ENCODE results near the gene TXNL4B. TPM values are rescaled to one million over a fixed set of nuclear protein-coding genes. Genes with fewer than 3 reads are reported as not detected.

The TXNL4B gene
- total RNA-seq, 1 donor from 2014 or later: 7.1 TPM

DNA sequence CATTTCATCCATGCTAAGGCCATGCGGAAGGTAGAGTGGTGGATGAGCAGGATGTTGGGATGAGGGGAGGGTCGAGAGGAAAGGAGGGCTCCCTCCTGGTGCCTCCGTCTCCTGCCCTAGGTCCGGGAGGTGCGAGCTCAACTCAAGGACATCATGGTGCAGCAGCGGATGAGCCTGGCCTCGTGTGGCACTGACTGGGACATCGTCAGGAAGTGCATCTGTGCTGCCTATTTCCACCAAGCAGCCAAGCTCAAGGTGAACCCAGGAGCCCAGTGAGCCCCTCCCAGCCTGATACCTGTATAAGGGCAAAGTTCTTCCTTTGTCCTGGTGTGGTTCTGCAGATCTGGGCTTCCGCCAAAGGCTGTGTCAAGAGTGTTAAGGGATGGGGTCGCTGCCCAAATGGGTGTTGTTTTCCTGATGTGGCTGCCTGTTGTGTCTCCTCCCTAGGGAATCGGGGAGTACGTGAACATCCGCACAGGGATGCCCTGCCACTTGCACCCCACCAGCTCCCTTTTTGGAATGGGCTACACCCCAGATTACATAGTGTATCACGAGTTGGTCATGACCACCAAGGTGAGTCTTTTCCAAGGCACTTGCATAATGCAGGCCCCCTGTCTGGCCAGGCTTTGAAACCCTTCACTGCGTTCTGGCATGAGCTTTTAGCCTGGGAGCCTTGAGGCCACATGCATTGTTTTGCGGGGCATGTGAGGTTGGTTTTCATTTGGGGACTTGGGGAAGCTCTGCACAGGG lies 15.1 kb upstream of the TXNL4B start:
- Mint-ChIP-seq H3K27me3 (ENCODE audit: low read depth) (no peaks in the 10 kb centered on the region), H3K9me3 (ENCODE audit: low read depth) (no peaks in the 10 kb centered on the region), H3K4me3 (ENCODE audit: unreplicated experiment) (no peak overlapping the region), H3K4me1 (ENCODE audit: low read depth) (no peaks in the 10 kb centered on the region), H3K27ac (ENCODE audit: unreplicated experiment) (no peak overlapping the region), H3K36me3 (ENCODE audit: low read depth) (peaks cover 68% of the 10 kb centered on the region)
- TF ChIP-seq, protein P1, sequence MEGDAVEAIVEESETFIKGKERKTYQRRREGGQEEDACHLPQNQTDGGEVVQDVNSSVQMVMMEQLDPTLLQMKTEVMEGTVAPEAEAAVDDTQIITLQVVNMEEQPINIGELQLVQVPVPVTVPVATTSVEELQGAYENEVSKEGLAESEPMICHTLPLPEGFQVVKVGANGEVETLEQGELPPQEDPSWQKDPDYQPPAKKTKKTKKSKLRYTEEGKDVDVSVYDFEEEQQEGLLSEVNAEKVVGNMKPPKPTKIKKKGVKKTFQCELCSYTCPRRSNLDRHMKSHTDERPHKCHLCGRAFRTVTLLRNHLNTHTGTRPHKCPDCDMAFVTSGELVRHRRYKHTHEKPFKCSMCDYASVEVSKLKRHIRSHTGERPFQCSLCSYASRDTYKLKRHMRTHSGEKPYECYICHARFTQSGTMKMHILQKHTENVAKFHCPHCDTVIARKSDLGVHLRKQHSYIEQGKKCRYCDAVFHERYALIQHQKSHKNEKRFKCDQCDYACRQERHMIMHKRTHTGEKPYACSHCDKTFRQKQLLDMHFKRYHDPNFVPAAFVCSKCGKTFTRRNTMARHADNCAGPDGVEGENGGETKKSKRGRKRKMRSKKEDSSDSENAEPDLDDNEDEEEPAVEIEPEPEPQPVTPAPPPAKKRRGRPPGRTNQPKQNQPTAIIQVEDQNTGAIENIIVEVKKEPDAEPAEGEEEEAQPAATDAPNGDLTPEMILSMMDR (IDR thresholded peaks at IDR 0.05): no peak
- no peak for DNase-seq (ENCODE audit: low spot score)

DNA sequence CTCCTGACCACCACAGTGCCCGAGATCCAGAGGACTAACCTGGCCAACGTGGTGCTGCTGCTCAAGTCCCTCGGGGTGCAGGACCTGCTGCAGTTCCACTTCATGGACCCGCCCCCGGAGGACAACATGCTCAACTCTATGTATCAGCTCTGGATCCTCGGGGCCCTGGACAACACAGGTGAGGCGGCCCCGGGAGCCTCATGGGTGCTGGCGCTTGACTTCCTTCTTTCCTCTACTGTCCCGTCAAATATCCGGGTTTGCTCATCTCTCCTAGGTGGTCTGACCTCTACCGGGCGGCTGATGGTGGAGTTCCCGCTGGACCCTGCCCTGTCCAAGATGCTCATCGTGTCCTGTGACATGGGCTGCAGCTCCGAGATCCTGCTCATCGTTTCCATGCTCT lies 14.0 kb upstream of the TXNL4B start:
- no peak for DNase-seq (ENCODE audit: low spot score)
- TF ChIP-seq, protein P1 (IDR thresholded peaks at IDR 0.05): no peak
- Mint-ChIP-seq H3K27me3 (ENCODE audit: low read depth) (no peaks in the 10 kb centered on the region), H3K4me1 (ENCODE audit: low read depth) (no peaks in the 10 kb centered on the region), H3K4me3 (ENCODE audit: unreplicated experiment) (no peak overlapping the region), H3K36me3 (ENCODE audit: low read depth) (peaks cover 70% of the 10 kb centered on the region), H3K9me3 (ENCODE audit: low read depth) (no peaks in the 10 kb centered on the region), H3K27ac (ENCODE audit: unreplicated experiment) (no peak overlapping the region)

DNA sequence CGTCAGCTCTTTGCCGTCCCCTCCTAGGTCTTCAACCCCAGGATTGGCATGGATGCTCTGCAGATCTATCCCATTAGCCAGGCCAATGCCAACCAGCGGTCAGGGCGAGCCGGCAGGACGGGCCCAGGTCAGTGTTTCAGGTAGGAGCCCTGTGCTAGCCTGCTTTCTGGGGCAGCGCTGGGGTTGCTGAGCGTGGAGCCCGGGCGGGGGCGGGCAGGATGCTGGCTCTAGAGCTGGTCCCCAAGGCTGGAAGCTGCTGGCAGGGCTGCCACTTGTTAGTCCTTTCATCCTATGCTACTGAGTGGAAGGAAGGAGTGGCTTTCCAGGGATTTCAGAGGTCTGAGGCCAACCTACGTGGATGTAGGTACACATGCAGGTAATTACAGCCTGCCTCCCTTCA lies 12.6 kb upstream of the TXNL4B start:
- Mint-ChIP-seq H3K36me3 (ENCODE audit: low read depth) (peaks cover 61% of the 10 kb centered on the region), H3K4me3 (ENCODE audit: unreplicated experiment) (no peak overlapping the region), H3K9me3 (ENCODE audit: low read depth) (no peaks in the 10 kb centered on the region), H3K27ac (ENCODE audit: unreplicated experiment) (no peak overlapping the region), H3K4me1 (ENCODE audit: low read depth) (no peaks in the 10 kb centered on the region), H3K27me3 (ENCODE audit: low read depth) (no peaks in the 10 kb centered on the region)
- DNase-seq (ENCODE audit: low spot score): no peak
- TF ChIP-seq, protein P1 (IDR thresholded peaks at IDR 0.05): no peak

DNA sequence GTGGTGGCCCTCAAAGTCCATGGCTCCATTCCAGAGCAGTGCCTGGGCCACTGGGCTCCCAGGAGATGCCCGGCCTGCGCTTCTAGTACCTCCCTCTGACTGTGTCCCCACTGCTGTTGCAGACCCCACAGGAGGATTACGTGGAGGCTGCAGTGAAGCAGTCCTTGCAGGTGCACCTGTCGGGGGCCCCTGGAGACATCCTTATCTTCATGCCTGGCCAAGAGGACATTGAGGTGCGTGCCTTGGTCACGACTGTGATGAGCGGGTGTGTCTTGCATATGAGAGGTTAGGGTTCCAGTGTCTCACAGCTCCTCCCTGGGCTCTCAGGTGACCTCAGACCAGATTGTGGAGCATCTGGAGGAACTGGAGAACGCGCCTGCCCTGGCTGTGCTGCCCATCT lies 11.5 kb upstream of the TXNL4B start:
- Mint-ChIP-seq H3K36me3 (ENCODE audit: low read depth) (peaks cover 60% of the 10 kb centered on the region), H3K4me1 (ENCODE audit: low read depth) (no peaks in the 10 kb centered on the region), H3K9me3 (ENCODE audit: low read depth) (no peaks in the 10 kb centered on the region), H3K27me3 (ENCODE audit: low read depth) (no peaks in the 10 kb centered on the region), H3K27ac (ENCODE audit: unreplicated experiment) (no peak overlapping the region), H3K4me3 (ENCODE audit: unreplicated experiment) (no peak overlapping the region)
- DNase-seq (ENCODE audit: low spot score): no peak
- TF ChIP-seq, protein P1 (IDR thresholded peaks at IDR 0.05): no peak

DNA sequence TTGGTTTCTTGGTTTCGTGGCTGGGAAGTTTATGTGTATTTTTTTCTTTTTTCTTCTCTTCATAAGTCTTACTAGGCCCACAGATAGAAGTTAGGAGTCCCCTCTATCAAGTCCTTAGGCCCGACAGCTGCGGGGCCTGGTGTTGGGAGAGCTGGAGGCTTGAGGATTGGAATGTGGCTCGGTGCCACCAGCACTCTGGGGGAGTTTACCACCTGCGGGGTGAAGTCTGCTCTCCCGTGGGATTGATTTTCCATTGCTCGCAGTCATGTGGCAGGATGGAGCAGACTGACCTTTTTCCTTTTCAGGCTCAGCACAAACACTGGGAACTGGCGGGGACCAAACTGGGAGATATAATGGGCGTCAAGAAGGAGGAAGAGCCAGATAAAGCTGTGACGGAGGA lies 7.8 kb upstream of the TXNL4B start:
- Mint-ChIP-seq H3K9me3 (ENCODE audit: low read depth) (no peaks in the 10 kb centered on the region), H3K4me3 (ENCODE audit: unreplicated experiment) (no peak overlapping the region), H3K4me1 (ENCODE audit: low read depth) (no peaks in the 10 kb centered on the region), H3K36me3 (ENCODE audit: low read depth) (peaks cover 63% of the 10 kb centered on the region), H3K27ac (ENCODE audit: unreplicated experiment) (no peak overlapping the region), H3K27me3 (ENCODE audit: low read depth) (no peaks in the 10 kb centered on the region)
- no peak for DNase-seq (ENCODE audit: low spot score)
- TF ChIP-seq, protein P1 (IDR thresholded peaks at IDR 0.05): no peak
